Hematopoietic multipotent progenitor cell treated with erythropoietin and hydrocortisone succinate and interleukin-3 and kit ligand, for 15 days (in vitro differentiated cells): ENCODE results near the gene PLPP2.
"Not testable (repeated sequence)": the region's sequence is repeated elsewhere in the genome, so short reads cannot be mapped to it uniquely, and the experiment has no call there.

ENCODE experiments used
- DNase-seq: peaks from one replicate; pipeline ENCODE4 v3.0.0-alpha.2; 2015; ENCODE audit warnings: low spot score

PLPP2 gene

GRCh38 chr19:269241-269640 is 22.0 kb downstream of the PLPP2 start:
- DNase-seq, result no peak

GRCh38 chr19:262125-262524 is 29.1 kb downstream of the PLPP2 start:
- no peak for DNase-seq

GRCh38 chr19:256804-257203 is 34.4 kb downstream of the PLPP2 start:
- DNase-seq, result not testable (repeated sequence)

- DNase-seq, result not testable (repeated sequence)
Observed at GRCh38 chr19:252421-253186, 38.6 kb downstream of the PLPP2 start.

- no peak for DNase-seq
Observed at GRCh38 chr19:246551-246950, 44.7 kb downstream of the PLPP2 start.

- not testable (repeated sequence) for DNase-seq
Observed at GRCh38 chr19:245900-246299, 45.3 kb downstream of the PLPP2 start.

- no peak for DNase-seq
Observed at GRCh38 chr19:245457-245856, 45.7 kb downstream of the PLPP2 start.
